ENCODE results near the gene LVRN.

The LVRN gene

DNA sequence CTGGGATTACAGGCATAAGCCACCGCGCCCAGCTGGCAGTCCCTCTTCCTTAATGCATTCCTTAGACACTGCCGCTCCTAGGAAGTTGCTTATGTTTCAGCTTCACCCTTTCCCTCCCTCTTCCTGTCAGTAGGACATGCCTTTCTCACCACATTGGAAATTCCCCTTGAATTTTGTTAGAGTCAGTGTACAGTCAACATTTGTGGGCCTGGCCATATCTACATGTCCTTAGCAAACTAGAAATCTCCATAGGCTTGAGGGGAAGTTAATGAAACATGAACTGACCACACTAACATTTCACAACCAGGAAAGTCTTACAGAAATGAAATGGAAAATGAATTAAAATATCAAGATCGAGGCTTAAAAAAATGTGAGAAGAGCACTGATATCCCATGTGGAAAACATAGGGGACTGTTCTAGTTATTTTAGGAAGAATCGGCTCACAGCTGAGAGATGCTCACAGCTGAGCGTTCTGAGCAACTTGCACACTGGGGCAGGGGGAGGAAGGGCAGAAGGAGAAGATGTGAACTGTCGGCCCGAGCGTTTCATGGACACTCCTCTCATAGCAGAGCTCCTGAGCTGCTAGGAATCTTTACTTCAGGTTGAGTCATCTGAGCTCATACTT, 21.1 kb upstream of the LVRN start:
- Mint-ChIP-seq H3K27ac (no peak overlapping the region), H3K36me3 (no peaks in the 10 kb centered on the region), H3K9me3 (peaks cover 2% of the 10 kb centered on the region), H3K4me1 (no peaks in the 10 kb centered on the region), H3K27me3 (peaks cover 2% of the 10 kb centered on the region), H3K4me3 (no peak overlapping the region)
- no peak for DNase-seq (ENCODE audit: low spot score in 2 of 2)
- no peak for ATAC-seq (ENCODE audit: low read depth)

DNA sequence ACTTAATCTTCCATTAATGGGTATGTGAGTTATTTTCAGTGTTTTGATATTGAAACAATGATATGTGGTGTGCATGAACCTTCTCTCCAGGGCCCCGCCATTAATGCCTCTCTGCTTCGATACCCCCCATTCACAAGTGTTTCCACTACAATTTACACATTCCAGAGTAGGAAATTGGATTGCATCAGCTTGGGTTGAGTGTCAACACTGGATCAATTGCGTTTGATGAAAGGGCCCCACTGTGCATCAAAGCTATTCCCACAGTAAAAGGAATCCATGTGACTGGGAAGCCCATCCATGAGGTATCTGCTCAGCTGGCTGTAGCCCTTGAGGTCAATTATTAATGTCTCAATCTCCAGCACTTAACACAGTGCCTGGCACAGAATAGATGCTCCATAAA, 17.8 kb upstream of the LVRN start:
- Mint-ChIP-seq H3K27ac (no peak overlapping the region), H3K9me3 (peaks cover 2% of the 10 kb centered on the region), H3K4me1 (no peaks in the 10 kb centered on the region), H3K27me3 (peaks cover 2% of the 10 kb centered on the region), H3K4me3 (no peak overlapping the region), H3K36me3 (no peaks in the 10 kb centered on the region)
- DNase-seq (ENCODE audit: low spot score in 2 of 2) (no peak), ATAC-seq (ENCODE audit: low read depth) (no peak)

DNA sequence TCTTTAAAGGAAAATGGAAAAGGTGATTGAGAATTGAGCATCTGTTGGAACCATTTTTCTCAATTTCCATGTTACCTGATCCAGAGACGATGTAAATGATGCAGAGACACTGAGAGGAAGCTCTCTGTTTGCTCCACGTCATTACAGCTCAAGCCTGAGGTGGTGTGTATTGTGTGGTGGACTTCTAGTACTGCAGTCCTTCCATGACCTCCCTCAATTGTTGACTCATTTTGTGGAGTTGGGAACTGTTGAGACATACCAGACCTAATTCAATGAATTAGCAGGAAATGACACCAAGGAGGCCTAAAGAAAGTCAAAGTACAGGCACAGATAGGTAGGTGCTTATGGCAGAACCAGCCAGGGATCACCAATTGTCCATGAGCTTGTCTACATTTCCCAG, 15.6 kb upstream of the LVRN start:
- Mint-ChIP-seq H3K4me1 (no peaks in the 10 kb centered on the region), H3K27ac (no peak overlapping the region), H3K9me3 (peaks cover 2% of the 10 kb centered on the region), H3K4me3 (no peak overlapping the region), H3K27me3 (peaks cover 2% of the 10 kb centered on the region), H3K36me3 (no peaks in the 10 kb centered on the region)
- ATAC-seq (ENCODE audit: low read depth), result no peak
- DNase-seq (ENCODE audit: low spot score in 2 of 2), result no peak

DNA sequence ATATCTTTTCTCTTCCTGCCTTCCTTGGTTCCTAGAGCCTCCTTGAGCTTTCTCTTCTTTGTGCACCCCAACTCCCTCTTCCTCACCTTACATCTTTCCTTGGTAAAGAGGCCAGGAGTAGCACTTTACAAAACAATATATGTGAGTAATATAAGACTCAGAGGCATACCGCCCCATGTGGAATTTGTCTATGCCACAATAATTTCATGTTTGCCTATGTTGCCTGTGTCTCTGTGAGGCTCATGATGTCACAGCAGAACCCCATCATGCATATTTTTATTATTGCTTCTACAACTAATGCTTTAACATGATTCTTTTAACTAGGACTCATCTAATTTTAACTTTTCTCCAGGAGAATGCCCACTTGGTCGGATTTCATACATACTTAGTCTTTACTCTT, 15.0 kb upstream of the LVRN start:
- Mint-ChIP-seq H3K4me3 (no peak overlapping the region), H3K27me3 (peaks cover 4% of the 10 kb centered on the region), H3K4me1 (no peaks in the 10 kb centered on the region), H3K36me3 (no peaks in the 10 kb centered on the region), H3K27ac (no peak overlapping the region), H3K9me3 (peaks cover 1% of the 10 kb centered on the region)
- ATAC-seq (ENCODE audit: low read depth) (no peak), DNase-seq (ENCODE audit: low spot score in 2 of 2) (no peak)

DNA sequence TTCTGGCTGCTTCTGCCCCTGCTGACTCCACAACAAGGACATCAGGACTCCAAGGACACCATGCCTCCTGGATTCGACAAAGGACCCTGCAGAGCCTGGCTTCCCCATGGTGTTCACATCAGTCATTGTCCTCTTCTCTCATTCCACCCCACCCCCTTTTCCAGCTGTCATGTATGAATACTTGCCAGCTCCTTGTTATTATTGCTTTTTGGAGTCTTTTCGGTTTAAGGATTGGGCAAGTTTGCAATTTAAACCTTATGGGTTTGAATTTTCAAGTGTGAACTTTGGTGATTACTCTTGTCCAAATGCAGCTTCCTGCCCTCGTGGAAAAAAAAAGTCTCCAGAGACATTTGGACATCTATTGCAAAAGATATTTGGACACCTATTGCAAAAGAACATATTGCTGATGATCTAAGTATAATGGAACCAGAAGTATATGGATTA, 14.2 kb upstream of the LVRN start:
- Mint-ChIP-seq H3K4me1 (no peaks in the 10 kb centered on the region), H3K4me3 (no peak overlapping the region), H3K27ac (no peak overlapping the region), H3K36me3 (no peaks in the 10 kb centered on the region), H3K27me3 (peaks cover 4% of the 10 kb centered on the region), H3K9me3 (no peaks in the 10 kb centered on the region)
- DNase-seq (ENCODE audit: low spot score in 2 of 2) (no peak), ATAC-seq (ENCODE audit: low read depth) (no peak)

DNA sequence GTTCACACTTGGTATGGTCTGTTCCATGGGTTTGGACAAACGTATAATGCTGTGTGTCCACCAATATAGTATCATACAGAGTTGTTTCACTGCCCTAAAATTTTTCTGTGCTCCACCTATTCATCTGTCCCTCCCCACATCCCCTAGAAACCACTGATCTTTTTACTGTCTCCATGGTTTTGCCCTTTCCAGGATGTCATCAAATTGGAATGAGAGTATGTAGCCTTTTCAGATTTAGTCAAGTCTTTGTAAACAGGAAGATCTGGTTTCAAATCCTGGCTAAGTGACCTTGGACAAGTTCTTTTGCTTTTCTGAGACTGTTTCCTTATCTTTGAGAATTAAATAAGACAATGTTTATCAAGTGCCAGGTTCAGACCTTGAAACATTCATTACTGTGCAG, 13.2 kb upstream of the LVRN start:
- H3K36me3 Mint-ChIP-seq, result no peaks in the 10 kb centered on the region
- H3K4me3 Mint-ChIP-seq, result no peak overlapping the region
- ATAC-seq (ENCODE audit: low read depth) (no peak), DNase-seq (ENCODE audit: low spot score in 2 of 2) (no peak)
- no peaks in the 10 kb centered on the region for H3K9me3 Mint-ChIP-seq
- peaks cover 6% of the 10 kb centered on the region for H3K27me3 Mint-ChIP-seq
- H3K4me1 Mint-ChIP-seq, result no peaks in the 10 kb centered on the region
- H3K27ac Mint-ChIP-seq, result no peak overlapping the region

DNA sequence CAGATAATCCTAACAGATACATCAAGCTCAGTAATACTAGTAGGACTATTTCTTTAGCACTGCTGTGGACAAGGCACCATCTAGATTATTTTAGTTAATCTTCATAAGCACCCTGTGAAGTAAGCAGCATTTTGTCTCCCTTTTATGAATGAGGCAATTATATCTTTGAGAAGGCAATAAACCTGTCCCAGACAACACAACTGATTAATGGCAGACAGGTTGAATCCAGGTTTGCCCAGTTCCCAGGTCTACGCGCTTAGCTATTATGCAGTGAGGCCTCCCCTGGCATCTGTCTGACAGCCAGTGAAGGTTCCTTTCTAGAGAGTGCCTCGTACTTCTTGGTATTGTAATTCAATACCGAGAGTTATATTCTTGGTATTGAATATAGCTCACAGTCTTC, 9.7 kb upstream of the LVRN start:
- H3K27ac Mint-ChIP-seq, result no peak overlapping the region
- H3K4me1 Mint-ChIP-seq, result no peaks in the 10 kb centered on the region
- H3K9me3 Mint-ChIP-seq, result no peaks in the 10 kb centered on the region
- H3K27me3 Mint-ChIP-seq, result peaks cover 6% of the 10 kb centered on the region
- ATAC-seq (ENCODE audit: low read depth), result no peak
- H3K4me3 Mint-ChIP-seq, result no peak overlapping the region
- DNase-seq (ENCODE audit: low spot score in 2 of 2), result no peak
- H3K36me3 Mint-ChIP-seq, result no peaks in the 10 kb centered on the region

DNA sequence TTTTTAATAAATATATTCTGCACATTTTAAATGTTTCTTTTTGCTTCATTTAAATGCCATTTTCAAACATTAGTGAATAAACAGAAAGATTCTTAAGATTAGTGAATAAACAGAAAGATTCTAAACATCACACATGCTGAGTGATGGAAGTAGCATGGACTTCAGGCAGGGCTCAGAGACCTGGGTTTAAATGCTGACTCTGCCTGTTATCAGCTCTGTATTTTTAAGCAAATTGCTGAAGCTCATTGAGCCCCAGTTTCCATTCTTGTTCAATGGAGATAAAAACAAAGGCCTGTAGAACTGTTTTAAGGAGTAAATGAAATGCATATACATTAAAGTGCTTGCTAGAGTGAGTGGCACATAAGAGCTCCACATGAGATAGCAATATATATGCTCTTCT, 8.1 kb upstream of the LVRN start:
- peaks cover 7% of the 10 kb centered on the region for H3K27me3 Mint-ChIP-seq
- no peaks in the 10 kb centered on the region for H3K36me3 Mint-ChIP-seq
- DNase-seq (ENCODE audit: low spot score in 2 of 2), result no peak
- no peaks in the 10 kb centered on the region for H3K4me1 Mint-ChIP-seq
- no peak overlapping the region for H3K4me3 Mint-ChIP-seq
- H3K27ac Mint-ChIP-seq, result no peak overlapping the region
- ATAC-seq (ENCODE audit: low read depth), result no peak
- no peaks in the 10 kb centered on the region for H3K9me3 Mint-ChIP-seq

DNA sequence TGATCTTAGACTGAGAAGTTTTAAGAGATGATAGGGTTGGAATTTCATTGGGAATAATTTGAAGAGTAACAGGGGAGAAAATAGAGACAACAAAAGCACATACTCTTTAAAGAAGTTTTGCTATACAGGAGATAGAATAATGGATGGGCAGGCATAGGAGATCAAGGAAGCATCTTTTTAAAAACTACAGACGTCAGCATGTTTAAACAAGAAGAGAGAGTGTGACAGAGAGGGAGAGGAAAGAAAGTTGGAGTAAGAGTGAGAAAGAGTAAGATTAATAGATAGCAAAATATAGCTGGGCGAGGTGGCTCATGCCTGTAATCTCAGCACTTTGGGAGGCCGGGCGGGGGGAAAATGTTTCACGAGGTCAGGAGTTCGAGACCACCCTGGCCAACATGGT, 5.3 kb upstream of the LVRN start:
- no peak for ATAC-seq (ENCODE audit: low read depth)
- peaks cover 5% of the 10 kb centered on the region for H3K4me1 Mint-ChIP-seq
- no peak overlapping the region for H3K4me3 Mint-ChIP-seq
- no peaks in the 10 kb centered on the region for H3K36me3 Mint-ChIP-seq
- H3K9me3 Mint-ChIP-seq, result no peaks in the 10 kb centered on the region
- peaks cover 11% of the 10 kb centered on the region for H3K27me3 Mint-ChIP-seq
- no peak overlapping the region for H3K27ac Mint-ChIP-seq
- no peak for DNase-seq (ENCODE audit: low spot score in 2 of 2)

DNA sequence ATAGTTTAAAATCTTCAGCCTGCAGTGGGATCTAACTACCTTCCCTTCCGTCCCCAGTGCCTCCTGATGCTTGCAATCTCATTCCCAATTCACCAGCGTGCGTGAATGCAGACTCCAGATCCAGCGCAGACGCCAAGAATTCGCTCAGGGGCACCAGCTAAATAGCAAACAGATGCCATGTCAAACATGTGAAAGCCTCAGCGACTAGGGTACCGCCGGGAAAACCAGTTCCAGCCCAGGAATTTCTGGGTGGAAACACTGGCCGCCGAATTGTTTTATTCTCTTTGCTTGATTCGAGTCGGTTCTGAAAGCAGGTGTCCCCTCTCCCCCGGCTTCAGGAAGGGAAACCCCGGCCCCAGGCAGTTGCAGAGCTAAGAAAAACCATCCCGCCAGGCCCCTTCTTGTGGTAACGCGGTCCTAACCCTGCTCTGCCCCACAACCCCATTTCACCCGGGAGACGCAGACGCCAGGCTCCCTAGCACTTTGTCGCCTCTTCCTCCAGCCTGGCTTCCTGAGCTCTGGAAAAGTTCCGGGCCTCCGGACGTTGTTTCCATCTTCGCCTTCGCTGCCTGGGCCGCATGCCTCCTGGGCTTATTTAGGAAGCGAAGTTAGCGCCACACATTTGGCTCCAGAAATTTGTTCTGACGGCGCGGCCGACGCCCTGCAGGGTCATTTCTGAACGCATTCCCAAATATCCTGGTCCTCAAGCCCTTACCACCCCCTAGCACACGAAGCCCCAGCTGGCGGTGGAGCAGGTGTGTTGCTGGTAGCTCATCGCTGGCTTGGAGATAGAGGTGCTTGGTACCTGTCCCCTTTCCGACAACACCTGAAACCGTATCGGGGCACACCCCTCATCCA, 665 bp upstream of the LVRN start:
- Mint-ChIP-seq H3K4me3 (peak overlapping the region; percentile 60), H3K9me3 (no peaks in the 10 kb centered on the region), H3K27me3 (peaks cover 19% of the 10 kb centered on the region), H3K4me1 (peaks cover 5% of the 10 kb centered on the region), H3K36me3 (no peaks in the 10 kb centered on the region), H3K27ac (no peak overlapping the region)
- peak; percentile 47 for ATAC-seq (ENCODE audit: low read depth)
- no peak for DNase-seq (ENCODE audit: low spot score in 2 of 2)

DNA sequence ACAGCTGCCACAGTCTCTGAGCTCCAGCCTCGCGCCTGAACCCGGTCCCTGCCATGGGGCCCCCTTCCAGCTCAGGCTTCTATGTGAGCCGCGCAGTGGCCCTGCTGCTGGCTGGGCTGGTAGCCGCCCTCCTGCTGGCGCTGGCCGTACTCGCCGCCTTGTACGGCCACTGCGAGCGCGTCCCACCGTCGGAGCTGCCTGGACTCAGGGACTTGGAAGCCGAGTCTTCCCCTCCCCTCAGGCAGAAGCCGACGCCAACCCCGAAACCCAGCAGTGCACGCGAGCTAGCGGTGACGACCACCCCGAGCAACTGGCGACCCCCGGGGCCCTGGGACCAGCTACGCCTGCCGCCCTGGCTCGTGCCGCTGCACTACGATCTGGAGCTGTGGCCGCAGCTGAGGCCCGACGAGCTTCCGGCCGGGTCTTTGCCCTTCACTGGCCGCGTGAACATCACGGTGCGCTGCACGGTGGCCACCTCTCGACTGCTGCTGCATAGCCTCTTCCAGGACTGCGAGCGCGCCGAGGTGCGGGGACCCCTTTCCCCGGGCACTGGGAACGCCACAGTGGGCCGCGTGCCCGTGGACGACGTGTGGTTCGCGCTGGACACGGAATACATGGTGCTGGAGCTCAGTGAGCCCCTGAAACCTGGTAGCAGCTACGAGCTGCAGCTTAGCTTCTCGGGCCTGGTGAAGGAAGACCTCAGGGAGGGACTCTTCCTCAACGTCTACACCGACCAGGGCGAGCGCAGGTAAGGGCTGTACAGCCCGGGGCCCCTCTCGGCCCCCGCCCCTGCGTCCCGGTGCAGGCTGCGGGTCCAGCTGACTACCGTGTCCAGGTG, 509 bp downstream of the LVRN start:
- Mint-ChIP-seq H3K27me3 (peaks cover 19% of the 10 kb centered on the region), H3K36me3 (no peaks in the 10 kb centered on the region), H3K9me3 (no peaks in the 10 kb centered on the region), H3K4me1 (peaks cover 5% of the 10 kb centered on the region), H3K27ac (no peak overlapping the region), H3K4me3 (peak overlapping the region; percentile 60)
- peak; percentile 34 for ATAC-seq (ENCODE audit: low read depth)
- peak in 1 of 2 donors; percentile 18 for DNase-seq (ENCODE audit: low spot score in 2 of 2)

DNA sequence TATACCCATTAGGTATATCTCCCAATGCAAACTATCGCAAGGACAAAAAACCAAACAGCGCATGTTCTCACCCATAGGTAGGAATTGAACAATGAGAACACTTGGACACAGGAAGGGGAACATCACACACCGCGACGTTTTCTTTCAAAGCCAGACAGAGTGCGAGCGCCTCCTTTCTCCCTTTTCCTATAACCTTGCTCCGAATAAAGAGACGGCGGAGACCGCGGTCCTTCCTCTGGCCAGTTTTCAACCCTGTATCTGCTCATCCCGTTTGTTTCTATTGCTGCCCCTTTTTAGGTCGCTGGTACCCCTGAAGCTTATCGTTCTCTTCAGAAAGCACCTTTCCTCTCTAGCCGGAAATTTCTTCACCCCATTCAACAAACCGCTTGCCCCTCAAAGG, 1.3 kb downstream of the LVRN start:
- DNase-seq (ENCODE audit: low spot score in 2 of 2) (no peak), ATAC-seq (ENCODE audit: low read depth) (no peak)
- Mint-ChIP-seq H3K4me1 (peaks cover 5% of the 10 kb centered on the region), H3K36me3 (no peaks in the 10 kb centered on the region), H3K4me3 (peak overlapping the region; percentile 22), H3K27me3 (peaks cover 21% of the 10 kb centered on the region), H3K27ac (no peak overlapping the region), H3K9me3 (no peaks in the 10 kb centered on the region)

DNA sequence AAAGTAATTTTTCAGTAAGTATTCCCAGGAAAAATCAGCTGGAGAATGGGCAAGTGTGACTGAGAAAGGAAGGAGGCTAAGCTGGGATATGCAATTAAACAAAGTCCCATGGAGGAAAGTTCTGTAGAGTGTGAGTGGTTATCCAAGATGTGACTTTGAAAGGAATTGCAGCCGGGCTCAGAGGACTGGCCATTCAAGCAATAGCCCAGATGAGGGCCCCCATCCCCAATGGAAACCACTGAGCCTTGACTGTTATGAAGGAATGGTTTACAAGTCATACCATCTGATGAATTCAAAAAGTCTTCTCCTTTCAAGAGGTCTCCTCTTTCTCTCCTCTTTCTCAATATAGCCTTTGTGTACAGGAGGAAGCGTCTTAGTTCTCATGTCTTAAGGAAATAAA, 6.5 kb downstream of the LVRN start:
- Mint-ChIP-seq H3K9me3 (no peaks in the 10 kb centered on the region), H3K4me1 (no peaks in the 10 kb centered on the region), H3K27ac (no peak overlapping the region), H3K4me3 (no peak overlapping the region), H3K27me3 (peaks cover 6% of the 10 kb centered on the region), H3K36me3 (no peaks in the 10 kb centered on the region)
- ATAC-seq (ENCODE audit: low read depth) (no peak), DNase-seq (ENCODE audit: low spot score in 2 of 2) (no peak)

DNA sequence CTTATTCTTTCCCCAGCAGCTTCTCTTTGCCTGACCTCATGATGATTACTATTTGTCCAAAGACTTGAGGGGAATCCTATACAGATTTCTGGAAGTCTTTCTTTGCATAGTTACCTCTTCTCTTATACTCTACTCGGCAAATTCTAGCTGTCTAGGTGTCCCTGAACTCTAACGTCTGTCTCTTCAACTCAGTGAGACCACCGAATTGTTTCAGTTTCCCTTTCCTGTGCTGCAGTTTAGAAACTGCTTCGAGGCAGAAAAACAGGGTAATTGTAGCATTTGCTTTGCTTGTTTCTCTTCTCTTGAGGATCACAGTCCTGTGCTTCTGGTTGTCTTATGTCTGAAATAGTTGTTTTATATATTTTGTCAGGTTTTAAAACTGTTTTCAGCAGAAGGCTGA, 14.8 kb downstream of the LVRN start:
- Mint-ChIP-seq H3K36me3 (no peaks in the 10 kb centered on the region), H3K4me3 (no peak overlapping the region), H3K27ac (no peak overlapping the region), H3K4me1 (peaks cover 6% of the 10 kb centered on the region), H3K9me3 (no peaks in the 10 kb centered on the region), H3K27me3 (peaks cover 19% of the 10 kb centered on the region)
- DNase-seq (ENCODE audit: low spot score in 2 of 2) (no peak), ATAC-seq (ENCODE audit: low read depth) (no peak)

Data from memory B cell (primary cell).